ENCODE data around the gene RBM33. TPM values are rescaled to one million over a fixed set of nuclear protein-coding genes. Genes with fewer than 3 reads are reported as not detected.

Gene RBM33
- total RNA-seq, 4 donors from 2014 or later: 20.6 to 85.1 (median 38.4) TPM

GRCh38 chr7:155806096-155806871, 161.8 kb downstream of the RBM33 start:
- H3K4me1 ChIP-seq: peaks cover 0 to 50% of the 10 kb centered on the region in 2 donors

DNA sequence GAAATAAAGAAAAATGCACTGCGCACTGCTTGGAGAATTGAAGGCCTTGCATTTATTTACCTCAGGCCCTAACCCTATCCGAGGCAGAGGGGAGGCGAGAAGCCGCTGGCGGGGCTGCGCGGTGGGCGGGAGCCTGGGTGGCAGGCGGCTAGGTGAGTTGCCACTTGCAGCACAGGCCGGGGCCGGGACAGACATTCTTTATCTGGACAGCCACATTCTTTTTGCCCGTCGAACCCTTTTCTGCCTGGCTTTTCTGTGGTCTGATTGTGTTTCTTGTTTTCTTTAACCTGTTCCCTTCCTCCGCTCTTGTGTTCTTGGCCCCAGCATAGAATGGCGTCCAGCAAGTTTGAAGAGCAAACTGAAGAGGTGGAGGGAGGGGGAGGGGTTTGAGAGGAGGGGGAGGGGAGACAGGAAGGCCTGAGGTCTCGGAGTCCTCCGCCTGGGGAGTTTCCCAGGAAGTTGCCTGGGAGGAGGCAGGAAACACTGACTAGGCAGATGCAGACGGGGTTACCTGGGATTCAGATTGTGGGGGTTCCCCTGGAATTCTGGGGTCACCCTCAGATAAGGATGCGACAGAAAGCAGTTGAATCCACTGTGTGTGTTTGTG, 162.7 kb downstream of the RBM33 start:
- intact Hi-C loops (cut with DNase I; ENCODE audit: low total_unique reads): no loop called here
- H3K4me1 ChIP-seq: peaks cover 0 to 56% of the 10 kb centered on the region in 2 donors
- peaks cover 6 to 50% of the 10 kb centered on the region in 2 donors for H3K27me3 ChIP-seq
- H3K4me3 ChIP-seq: no peak overlapping the region
- no peak for DNase-seq
- H3K27ac ChIP-seq: no peak overlapping the region
- H3K9me3 ChIP-seq: no peaks in the 10 kb centered on the region
- H3K36me3 ChIP-seq: no peaks in the 10 kb centered on the region
- TF ChIP-seq CTCF (IDR thresholded peaks at IDR 0.05): no peak
- TF ChIP-seq POLR2A (IDR thresholded peaks at IDR 0.05): no peak

More at GRCh38 chr7:155806096-155806871, 161.8 kb downstream of the RBM33 start:
- intact Hi-C loops (cut with DNase I; ENCODE audit: low total_unique reads): no loop called here
- Histone ChIP-seq H3K9me3 (no peaks in the 10 kb centered on the region), H3K27ac (no peak overlapping the region), H3K27me3 (peaks cover 6 to 50% of the 10 kb centered on the region in 2 donors), H3K4me3 (no peak overlapping the region), H3K36me3 (no peaks in the 10 kb centered on the region)
- no peak for DNase-seq
- TF ChIP-seq POLR2A (IDR thresholded peaks at IDR 0.05): no peak

- H3K4me1 ChIP-seq: peaks cover 0 to 55% of the 10 kb centered on the region in 2 donors
Observed at GRCh38 chr7:155807789-155808548, 163.5 kb downstream of the RBM33 start.

DNA sequence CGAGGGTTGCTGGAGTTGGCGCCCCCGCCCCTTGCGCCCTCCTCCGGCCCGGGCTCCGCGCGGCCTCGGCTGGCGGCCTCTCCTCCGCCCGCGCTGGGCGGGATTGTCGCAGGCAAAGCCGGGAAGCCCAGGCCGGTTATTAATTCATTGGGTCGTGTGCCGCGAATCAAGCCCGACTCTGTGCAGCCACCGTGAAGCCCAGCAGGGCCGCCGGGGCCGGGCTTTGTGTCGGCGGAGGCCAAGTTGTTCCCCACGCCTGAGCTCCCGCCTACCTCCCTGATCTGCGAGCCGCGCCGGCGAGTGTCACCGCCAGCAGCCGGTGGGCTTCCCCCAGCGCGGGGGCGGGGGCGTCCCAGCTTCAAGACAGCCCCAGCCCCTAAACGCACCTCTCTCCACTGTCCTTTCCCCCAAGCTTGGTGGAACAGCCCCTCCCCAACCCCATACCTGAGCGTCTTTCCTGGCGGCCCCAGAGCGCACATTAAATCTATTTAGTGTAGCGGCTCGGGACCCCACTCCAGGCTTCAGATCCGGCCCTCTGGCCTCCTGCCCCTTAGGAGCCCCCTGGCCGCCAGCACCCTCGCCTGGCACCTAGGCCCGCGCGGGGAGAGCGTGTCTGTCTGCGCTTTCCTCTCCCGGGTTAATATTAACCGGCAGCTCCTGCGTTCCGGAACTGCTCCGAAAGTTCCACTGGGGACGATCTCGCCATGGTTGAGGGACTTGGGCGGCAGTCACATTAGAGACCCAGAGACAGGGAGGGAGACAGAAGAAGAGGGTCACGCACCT, 164.3 kb downstream of the RBM33 start:
- DNase-seq: no peak
- H3K27me3 ChIP-seq: peaks cover 6 to 44% of the 10 kb centered on the region in 2 donors
- H3K27ac ChIP-seq: no peak overlapping the region
- intact Hi-C loops (cut with DNase I; ENCODE audit: low total_unique reads): no loop called here
- H3K9me3 ChIP-seq: no peaks in the 10 kb centered on the region
- TF ChIP-seq POLR2A (IDR thresholded peaks at IDR 0.05) (no peak), CTCF (IDR thresholded peaks at IDR 0.05) (no peak)
- no peak overlapping the region for H3K4me3 ChIP-seq
- H3K36me3 ChIP-seq: no peaks in the 10 kb centered on the region
- peaks cover 0 to 49% of the 10 kb centered on the region in 2 donors for H3K4me1 ChIP-seq

More at GRCh38 chr7:155807789-155808548, 163.5 kb downstream of the RBM33 start:
- Histone ChIP-seq H3K9me3 (no peaks in the 10 kb centered on the region), H3K27me3 (peaks cover 6 to 44% of the 10 kb centered on the region in 2 donors), H3K36me3 (no peaks in the 10 kb centered on the region), H3K4me3 (no peak overlapping the region), H3K27ac (no peak overlapping the region)
- TF ChIP-seq CTCF (IDR thresholded peaks at IDR 0.05): no peak
- no peak for TF ChIP-seq POLR2A (IDR thresholded peaks at IDR 0.05)
- no peak for DNase-seq
- intact Hi-C loops (cut with DNase I; ENCODE audit: low total_unique reads): no loop called here

- Histone ChIP-seq H3K36me3 (no peaks in the 10 kb centered on the region), H3K27me3 (peaks cover 6 to 48% of the 10 kb centered on the region in 2 donors), H3K27ac (no peak overlapping the region), H3K4me1 (peaks cover 0 to 42% of the 10 kb centered on the region in 2 donors), H3K9me3 (no peaks in the 10 kb centered on the region), H3K4me3 (no peak overlapping the region)
- intact Hi-C loops (cut with DNase I; ENCODE audit: low total_unique reads): no loop called here
- no peak for TF ChIP-seq CTCF (IDR thresholded peaks at IDR 0.05)
- no peak for TF ChIP-seq POLR2A (IDR thresholded peaks at IDR 0.05)
- DNase-seq: no peak
Observed at GRCh38 chr7:155809332-155809946, 165.0 kb downstream of the RBM33 start.
